Measurements from ENCODE around the gene C8G. TPM values are rescaled to one million over a fixed set of nuclear protein-coding genes. Genes with fewer than 3 reads are reported as not detected.

C8G gene
- total and polyA plus RNA-seq, 2 of the 8 experiments (the other 6 are each of a cell fraction or from before 2014, with no cell fraction given), result 0.62 to 0.80 TPM

GRCh38 chr9:136921307-136921706 is 23.7 kb upstream of the C8G start (continued):
- TF ChIP-seq USF2 (IDR thresholded peaks at IDR 0.05; ENCODE audit: low read length), result no peak
- no peak for TF ChIP-seq JUN (IDR thresholded peaks at IDR 0.05; ENCODE audit: low read depth, low read length)
- no peak for TF ChIP-seq SRF (IDR thresholded peaks at IDR 0.05; ENCODE audit: low read depth, low read length)
- TF ChIP-seq SP4 (IDR thresholded peaks at IDR 0.05; ENCODE audit: low read length), result no peak
- no peak for TF ChIP-seq POLR2A (IDR thresholded peaks at IDR 0.05; ENCODE audit: control extremely low read depth in 1 of 2, low read depth in 2 of 2, low read length in 2 of 2)
